ENCODE measurements around the gene ACER1. TPM values are rescaled to one million over a fixed set of nuclear protein-coding genes. Genes with fewer than 3 reads are reported as not detected.
"Not testable (repeated sequence)": the region's sequence is repeated elsewhere in the genome, so short reads cannot be mapped to it uniquely, and the experiment has no call there.

Gene ACER1
- not detected for total RNA-seq
- long read RNA-seq = 0 reads

DNA sequence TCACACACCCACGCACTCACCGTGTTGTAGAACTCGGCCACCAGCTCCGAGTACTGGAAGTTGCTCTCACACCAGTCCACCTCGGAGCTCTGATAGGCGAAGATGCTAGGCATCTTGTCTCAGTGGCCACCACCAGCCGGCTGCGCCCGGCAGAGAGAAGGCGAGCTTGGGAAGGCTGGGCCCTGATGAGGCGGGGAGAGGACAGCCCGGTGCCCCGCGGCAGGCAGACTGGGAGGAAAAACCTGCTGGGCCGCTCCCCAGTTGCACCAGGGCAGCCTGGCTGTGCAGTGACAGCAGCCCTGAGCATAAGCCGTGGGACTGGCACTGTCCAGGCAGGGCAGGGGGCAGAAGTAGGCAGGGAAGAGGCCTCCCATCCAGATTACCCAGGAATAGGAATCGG is at the start of gene ACER1:
TSS of gene ACER1 (minus strand) at position 174 of the 400 bp plus-strand sequence. CDS start at position 113, 61 bp downstream.
- intact Hi-C loops (cut with DNase I) = no loop called here
- ATAC-seq (no peak), DNase-seq (ENCODE audit: missing footprints) (no peak)

- DNase-seq (ENCODE audit: missing footprints) = no peak
- no peak for ATAC-seq
- intact Hi-C loops (cut with DNase I) = no loop called here
These were observed 49.8 kb upstream of the ACER1 start for GRCh38 chr19:6383188-6383587.

GRCh38 chr19:6381030-6381750 is 47.8 kb upstream of the ACER1 start:
- DNase-seq (ENCODE audit: missing footprints) = no peak
- no peak for ATAC-seq
- intact Hi-C loops (cut with DNase I) = no loop called here

DNA sequence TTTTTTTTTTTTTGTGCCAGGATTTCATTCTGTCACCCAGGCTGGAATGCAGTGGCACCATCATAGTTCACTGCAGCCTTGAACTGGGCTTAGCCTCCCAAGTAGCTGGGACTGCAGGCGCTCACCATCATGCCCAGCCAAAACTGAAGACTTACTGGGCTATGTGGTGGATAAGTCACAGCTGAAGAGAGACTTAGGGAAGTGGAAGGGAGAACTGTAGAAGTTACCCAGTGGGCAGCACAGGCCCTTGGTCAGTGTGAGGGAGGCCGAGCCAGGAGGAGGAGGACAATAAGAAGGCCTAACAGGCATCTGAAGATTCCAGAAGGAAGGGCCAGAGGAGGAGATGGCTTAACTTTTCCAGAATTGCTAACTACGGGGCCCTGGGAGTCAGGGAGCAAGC is 46.3 kb upstream of the ACER1 start:
- intact Hi-C loops (cut with DNase I) = no loop called here
- ATAC-seq (no peak), DNase-seq (ENCODE audit: missing footprints) (no peak)

DNA sequence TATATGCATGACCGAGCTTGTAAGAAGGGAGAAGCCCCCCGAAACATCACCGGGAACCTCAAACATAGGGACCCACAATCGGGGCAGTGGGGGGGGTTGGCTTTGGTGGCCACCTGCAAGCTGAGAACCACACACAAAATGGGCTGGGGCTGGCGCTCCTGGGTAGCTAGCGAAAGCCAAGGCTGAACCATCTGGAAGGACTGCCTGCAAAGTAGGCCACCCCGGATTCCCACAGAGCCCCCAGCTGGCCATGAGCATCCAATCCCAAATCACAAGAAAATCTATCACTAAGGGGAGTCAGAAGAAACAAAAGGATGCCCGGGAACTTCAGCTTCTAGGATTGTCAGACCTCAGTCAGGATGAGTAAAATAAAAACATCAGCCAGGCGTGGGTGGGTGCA is 45.1 kb upstream of the ACER1 start:
- ATAC-seq = no peak
- DNase-seq (ENCODE audit: missing footprints) = no peak
- intact Hi-C loops (cut with DNase I) = no loop called here

DNA sequence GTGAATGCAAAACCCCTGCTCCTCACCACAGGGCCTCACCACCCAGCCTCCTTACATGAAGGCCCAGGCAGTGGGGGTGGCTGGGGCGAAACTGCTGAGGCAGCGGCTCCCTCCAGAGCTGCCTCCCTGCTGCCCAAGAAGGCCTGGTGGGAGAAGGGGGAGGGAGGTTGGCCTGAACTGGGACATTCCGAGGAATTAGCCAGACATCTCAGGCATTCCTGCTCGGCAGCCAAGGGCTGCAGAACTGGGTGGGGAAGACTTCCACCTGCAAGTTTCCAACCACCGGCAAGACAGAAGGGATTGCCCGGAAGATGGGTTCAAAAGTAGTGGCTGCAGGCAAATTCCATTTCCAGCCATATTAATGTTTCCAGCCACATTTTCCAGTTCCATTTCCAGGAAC is 44.6 kb upstream of the ACER1 start:
- intact Hi-C loops (cut with DNase I) = no loop called here
- DNase-seq (ENCODE audit: missing footprints) (no peak), ATAC-seq (no peak)

- DNase-seq (ENCODE audit: missing footprints) = no peak
- ATAC-seq = no peak
- intact Hi-C loops (cut with DNase I) = no loop called here
These were observed 43.2 kb upstream of the ACER1 start for GRCh38 chr19:6376512-6377190.

DNA sequence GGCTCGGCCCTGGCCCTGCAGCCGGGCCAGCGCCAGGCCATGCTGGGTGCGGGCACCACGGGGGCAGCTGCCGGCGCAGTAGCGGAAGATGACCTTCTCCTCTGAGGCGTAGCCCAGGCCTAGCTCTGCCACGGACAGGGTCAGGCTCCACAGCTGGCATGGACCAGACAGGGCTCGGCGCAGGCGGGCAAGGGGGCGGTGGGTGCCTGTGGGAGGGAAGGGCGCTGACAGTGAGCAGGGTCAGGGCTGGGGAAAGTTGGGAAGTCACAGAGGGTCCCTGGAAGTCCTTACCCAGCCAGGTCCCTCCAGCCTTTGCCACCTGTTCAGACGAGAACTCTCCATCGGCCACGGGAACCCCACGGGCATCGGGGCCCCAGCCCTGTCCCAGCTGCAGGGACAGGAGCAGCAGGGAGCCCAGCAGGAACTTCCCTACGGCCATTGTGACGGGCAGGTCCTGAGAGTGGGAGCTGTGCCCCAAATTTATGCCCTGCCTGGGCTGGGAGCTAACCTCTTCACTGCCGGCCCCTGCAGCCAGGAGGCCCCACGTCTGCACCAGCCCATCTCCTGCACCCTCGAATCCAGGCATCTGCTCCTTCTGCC is 42.1 kb upstream of the ACER1 start, which contains the start of gene PSPN:
TSS of gene PSPN (minus strand) at position 523 of the 600 bp plus-strand sequence. CDS start at position 439, 84 bp downstream.
- intact Hi-C loops (cut with DNase I) = no loop called here
- DNase-seq (ENCODE audit: missing footprints) (no peak), ATAC-seq (no peak)

DNA sequence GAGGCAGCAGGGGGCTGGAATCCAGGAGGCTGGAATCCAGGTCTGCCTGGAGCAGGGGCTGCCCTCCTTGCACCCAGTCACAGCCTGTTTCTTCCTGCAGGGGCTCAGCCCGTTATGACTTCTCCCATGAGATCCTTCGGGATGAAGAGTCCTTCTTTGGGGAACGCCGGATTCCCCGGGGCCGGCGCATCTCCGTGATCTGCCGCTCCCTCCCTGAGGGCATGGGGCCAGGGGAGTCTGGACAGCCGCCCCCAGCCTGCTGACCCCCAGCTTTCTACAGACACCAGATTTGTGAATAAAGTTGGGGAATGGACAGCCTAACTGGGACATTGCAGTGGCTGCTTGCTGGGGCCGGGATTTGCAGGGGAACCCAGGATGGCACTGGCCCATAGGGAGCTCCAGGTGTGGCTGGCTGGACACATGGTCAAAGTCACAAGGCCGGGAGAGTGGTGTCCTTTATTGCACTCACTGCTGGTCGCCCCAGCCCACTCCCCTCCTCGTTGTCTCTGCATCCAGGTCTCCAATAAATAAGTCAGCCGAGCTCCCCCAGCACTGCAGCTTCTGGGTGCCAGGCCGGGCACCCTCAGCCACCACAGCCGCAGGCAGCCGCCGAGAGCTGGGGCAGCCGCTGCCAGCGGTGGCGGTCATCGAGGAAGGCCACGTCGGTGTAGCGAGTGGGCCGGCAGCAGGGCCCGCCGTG is 41.4 kb upstream of the ACER1 start:
- ATAC-seq (no peak), DNase-seq (ENCODE audit: missing footprints) (no peak)
- intact Hi-C loops (cut with DNase I) = no loop called here

- ATAC-seq (no peak), DNase-seq (ENCODE audit: missing footprints) (no peak)
- intact Hi-C loops (cut with DNase I) = no loop called here
These were observed 40.8 kb upstream of the ACER1 start for GRCh38 chr19:6374161-6374709.

DNA sequence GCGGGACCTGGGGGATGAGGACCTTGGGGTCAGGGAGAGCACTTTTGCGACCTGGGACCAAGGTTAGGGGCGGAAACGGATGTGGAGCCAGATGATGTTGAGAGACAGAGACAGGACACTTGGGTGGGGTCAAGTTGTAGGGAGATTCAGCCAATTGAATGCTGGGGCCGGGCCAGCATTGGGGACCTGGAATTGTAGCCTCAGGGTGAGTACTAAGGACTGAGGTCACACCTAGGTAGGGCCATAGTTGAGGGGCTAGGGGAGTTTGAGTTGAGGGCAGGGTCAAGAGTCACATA is 40.3 kb upstream of the ACER1 start:
- ATAC-seq (no peak), DNase-seq (ENCODE audit: missing footprints) (no peak)
- intact Hi-C loops (cut with DNase I) = loop anchor here (1.0 to 2.0 kb wide), 3 partner anchors 19 to 469 kb away; partner anchors contain the start of genes GTF2F1 and VMAC

GRCh38 chr19:6373096-6373812 is 39.8 kb upstream of the ACER1 start:
- peak; percentile 90 for ATAC-seq
- intact Hi-C loops (cut with DNase I) = loop anchor here (1.0 to 2.0 kb wide), 3 partner anchors 20 to 469 kb away; partner anchors contain the start of genes GTF2F1 and VMAC
- peak; percentile 100 for DNase-seq (ENCODE audit: missing footprints)

DNA sequence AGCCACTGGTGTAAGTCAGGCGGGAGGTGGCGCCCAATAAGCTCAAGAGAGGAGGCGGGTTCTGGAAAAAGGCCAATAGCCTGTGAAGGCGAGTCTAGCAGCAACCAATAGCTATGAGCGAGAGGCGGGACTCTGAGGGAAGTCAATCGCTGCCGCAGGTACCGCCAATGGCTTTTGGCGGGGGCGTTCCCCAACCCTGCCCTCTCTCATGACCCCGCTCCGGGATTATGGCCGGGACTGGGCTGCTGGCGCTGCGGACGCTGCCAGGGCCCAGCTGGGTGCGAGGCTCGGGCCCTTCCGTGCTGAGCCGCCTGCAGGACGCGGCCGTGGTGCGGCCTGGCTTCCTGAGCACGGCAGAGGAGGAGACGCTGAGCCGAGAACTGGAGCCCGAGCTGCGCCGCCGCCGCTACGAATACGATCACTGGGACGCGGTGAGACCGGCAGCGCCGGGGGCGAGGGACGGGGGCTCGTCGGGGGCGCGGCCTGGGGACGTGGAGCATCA is 39.2 kb upstream of the ACER1 start, which contains the start of gene ALKBH7:
TSS of gene ALKBH7 (plus strand) at position 201 of the 502 bp plus-strand sequence. CDS start at position 228, 27 bp downstream.
- DNase-seq (ENCODE audit: missing footprints) = peak; percentile 98
- intact Hi-C loops (cut with DNase I) = loop anchor here (1.0 to 2.0 kb wide), 3 partner anchors 20 to 468 kb away; partner anchors contain the start of genes GTF2F1 and VMAC
- peak; percentile 92 for ATAC-seq

- ATAC-seq (no peak), DNase-seq (ENCODE audit: missing footprints) (no peak)
- intact Hi-C loops (cut with DNase I) = no loop called here
These were observed 30.9 kb upstream of the ACER1 start for GRCh38 chr19:6364353-6364752.

DNA sequence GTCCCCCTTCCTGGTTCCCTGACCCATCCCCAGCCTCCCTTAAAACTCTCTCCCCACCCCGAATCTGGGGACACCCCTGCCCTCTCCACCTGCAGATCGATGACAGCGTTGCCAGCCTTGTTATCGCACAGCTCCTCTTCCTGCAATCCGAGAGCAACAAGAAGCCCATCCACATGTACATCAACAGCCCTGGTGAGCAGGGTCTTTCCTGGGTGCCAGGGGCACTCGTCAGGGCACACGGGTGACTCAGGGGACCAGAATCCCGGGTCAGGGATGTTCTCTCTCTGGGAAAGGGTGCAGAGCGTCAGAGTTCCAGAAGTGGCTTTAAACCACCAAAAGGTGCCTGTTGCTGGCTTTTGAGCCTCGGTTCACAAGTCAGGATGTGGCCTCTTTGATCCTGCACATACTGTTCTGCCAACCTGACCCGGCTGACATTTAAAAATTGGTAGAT is 29.0 kb upstream of the ACER1 start:
- ATAC-seq = no peak
- intact Hi-C loops (cut with DNase I) = no loop called here
- DNase-seq (ENCODE audit: missing footprints) = no peak

GRCh38 chr19:6362027-6362350 is 28.6 kb upstream of the ACER1 start:
- DNase-seq (ENCODE audit: missing footprints) = no peak
- intact Hi-C loops (cut with DNase I) = no loop called here
- no peak for ATAC-seq

- intact Hi-C loops (cut with DNase I) = loop anchor here (1.0 kb wide), 1 partner anchor 32 kb away; the partner anchor contains the start of gene GTF2F1
- ATAC-seq; DNase-seq (ENCODE audit: missing footprints): not testable (repeated sequence)
These were observed 27.4 kb upstream of the ACER1 start for GRCh38 chr19:6360857-6361216.

DNA sequence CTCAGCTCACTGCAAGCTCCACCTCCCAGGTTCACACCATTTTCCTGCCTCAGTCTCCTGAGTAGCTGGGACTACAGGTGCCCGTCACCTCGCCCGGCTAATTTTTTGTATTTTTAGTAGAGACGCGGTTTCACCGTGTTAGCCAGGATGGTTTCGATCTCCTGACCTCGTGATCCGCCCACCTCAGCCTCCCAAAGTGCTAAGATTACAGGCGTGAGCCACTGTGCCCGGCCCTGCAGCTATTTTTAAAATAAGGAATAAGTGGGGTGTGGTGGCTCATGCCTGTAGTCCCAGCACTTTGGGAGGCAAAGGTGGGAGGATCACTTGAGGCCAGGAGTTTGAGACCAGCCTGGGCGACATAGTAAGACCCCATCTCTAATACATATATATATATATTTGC is 27.0 kb upstream of the ACER1 start:
- intact Hi-C loops (cut with DNase I); DNase-seq (ENCODE audit: missing footprints); ATAC-seq: not testable (repeated sequence)

All from Right ventricle myocardium inferior (tissue), 1 donor.